ENCODE measurements around the gene PKD1L1.
"Not testable (repeated sequence)": the region's sequence is repeated elsewhere in the genome, so short reads cannot be mapped to it uniquely, and the experiment has no call there.

The PKD1L1 gene

DNA sequence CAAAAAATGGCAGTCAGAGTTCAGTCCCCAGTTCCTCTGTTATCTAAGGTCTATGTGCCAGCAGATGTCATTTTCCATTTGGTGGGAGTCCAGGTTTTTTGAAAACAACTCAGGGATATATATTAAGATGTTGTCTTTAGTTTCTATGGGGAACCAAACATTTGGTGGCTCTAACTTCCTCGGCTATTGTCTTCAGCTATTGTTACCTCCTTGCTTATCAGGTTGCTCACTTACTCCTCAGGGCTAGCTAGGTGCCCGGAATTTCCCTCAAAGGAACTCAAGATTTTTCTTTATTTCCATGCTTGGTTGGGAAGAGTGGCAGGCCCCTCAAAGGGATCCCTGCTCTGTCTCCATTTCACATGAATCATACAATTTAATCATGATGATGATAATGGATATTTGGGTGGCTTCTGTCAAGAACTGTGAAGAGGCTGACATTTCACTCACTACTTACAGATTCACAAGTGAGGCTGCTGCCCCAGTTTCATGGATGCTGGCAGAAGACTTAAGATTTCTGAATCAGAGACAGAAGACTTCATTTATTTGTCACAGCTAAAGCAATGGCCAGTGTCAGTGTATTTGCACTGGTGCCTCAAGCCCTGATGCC is 182.8 kb downstream of the PKD1L1 start:
- no peak for DNase-seq (ENCODE audit: low read depth in 2 of 2)

GRCh38 chr7:47764746-47765145 is 183.5 kb downstream of the PKD1L1 start:
- DNase-seq (ENCODE audit: low read depth in 2 of 2), result no peak

DNA sequence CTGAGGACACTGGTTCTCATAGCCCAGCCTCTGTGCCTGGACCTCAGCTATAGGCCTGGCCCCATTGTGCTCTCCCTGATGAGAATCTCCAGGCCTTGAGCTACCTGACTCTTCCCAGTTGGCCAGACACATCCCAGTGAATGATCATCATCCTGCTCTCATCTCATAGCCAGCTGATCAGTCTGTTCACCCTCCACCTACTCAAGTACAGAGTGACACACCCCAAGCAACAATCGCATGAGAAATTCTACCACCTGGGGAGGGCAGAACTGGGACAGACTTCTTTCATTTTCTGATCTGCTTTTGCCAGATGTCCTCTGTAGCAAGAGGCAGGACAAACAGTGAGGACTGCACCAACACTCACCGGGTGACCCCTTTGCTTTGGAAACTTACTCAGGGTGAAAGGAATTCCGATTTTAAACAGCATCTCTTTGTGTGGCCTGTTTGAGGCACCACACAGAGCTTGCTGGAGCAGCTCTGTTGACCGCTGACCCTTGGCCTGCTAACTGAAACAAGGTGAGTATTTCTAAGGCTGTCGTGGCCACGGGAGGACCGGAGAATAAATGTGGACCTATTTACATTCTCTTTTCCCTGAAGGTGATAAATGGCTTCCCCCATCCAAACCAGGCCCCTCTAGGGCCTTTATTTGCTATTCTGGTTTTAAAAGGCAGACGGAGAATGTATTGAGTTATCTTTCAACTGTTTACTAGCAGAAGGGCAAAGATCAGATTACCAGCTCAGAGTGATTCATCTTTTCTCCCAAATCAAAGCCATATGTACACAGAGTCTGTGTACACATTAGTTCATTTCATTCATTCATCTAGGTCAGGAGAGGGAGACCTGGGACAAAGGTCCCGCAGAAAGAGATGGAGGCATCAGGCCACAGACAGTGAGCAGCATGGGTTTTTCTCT is 184.9 kb downstream of the PKD1L1 start:
- no peak for DNase-seq (ENCODE audit: low read depth in 2 of 2)

DNA sequence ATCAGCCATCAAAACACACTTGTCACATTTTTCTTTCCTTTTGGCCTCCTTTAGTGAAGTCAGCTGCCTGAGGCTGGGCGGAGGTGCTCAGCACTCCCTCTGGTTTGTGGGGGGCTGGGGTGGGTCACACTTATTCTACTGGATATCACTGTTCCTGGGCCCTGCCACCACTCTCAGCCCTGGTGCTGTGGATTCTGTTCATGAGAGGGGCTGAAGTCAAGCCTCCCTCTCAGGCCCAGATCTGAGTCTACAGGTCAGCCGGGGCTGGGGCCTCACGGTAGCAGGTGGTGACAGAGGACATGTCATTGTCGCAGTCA is 185.6 kb downstream of the PKD1L1 start:
- no peak for DNase-seq (ENCODE audit: low read depth in 2 of 2)

- no peak for DNase-seq (ENCODE audit: low read depth in 2 of 2)
Observed at GRCh38 chr7:47762207-47762606, 186.1 kb downstream of the PKD1L1 start.

- no peak for DNase-seq (ENCODE audit: low read depth in 2 of 2)
Observed at GRCh38 chr7:47759056-47759706, 189.1 kb downstream of the PKD1L1 start.

- no peak for DNase-seq (ENCODE audit: low read depth in 2 of 2)
Observed at GRCh38 chr7:47758546-47758945, 189.7 kb downstream of the PKD1L1 start.

DNA sequence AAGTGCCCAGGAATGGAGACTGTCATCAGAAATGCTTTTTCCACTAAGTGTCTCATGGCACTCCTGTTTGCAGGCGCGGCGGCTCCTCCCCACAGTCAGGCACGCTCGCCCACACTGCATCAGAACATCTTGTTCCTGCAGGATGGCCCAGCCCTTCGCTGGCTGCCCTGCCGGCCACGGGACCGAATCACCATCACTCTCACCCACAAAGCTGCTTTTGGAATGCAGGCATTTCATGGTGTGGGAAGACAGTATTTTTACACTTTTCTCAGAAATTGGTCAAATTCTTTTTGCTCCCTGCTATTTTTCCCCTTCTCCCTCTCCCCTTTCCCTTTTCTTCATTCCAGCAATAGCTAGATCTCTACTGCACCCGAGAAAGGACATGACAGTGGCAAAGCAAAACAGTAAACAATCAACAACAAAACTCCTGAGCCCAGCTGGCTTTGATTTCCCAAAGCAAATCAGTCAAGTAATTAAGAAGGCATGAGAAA is 190.3 kb downstream of the PKD1L1 start:
- DNase-seq (ENCODE audit: low read depth in 2 of 2), result no peak

DNA sequence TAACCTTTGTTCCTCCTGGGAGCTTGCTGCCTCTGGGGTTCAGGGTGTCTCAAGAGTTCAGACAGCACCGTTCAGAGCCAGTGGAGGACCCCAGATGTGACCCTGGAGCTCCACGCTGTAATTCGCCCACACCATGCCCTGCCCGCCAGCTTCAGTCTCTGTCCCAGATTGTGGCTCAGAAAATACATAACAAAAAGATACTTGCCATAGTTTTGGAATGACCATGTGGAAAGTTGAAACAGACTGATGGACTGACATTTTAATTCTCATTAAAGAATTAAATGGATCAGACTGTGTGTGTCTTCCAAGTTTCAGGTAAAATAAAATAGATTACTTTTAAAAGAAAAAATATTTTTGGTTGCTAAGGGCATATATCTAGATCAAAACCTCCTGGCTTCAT is 191.6 kb downstream of the PKD1L1 start:
- DNase-seq (ENCODE audit: low read depth in 2 of 2), result no peak

GRCh38 chr7:47755248-47755647 is 193.0 kb downstream of the PKD1L1 start:
- no peak for DNase-seq (ENCODE audit: low read depth in 2 of 2)

DNA sequence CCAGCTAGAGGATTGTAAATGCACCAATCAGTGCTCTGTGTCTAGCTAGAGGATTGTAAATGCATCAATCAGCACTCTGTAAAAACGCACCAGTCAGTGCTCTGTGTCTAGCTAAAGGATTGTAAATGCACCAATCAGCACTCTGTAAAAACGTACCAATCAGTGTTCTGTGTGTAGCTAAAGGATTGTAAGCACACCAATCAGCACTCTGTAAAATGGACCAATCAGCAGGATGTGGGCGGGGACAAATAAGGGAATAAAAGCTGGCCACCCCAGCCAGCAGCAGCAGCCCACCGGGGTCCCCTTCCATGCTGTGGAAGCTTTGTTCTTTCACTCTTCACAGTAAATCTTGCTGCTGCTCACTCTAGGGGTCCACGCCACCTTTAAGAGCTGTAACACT is 196.5 kb downstream of the PKD1L1 start:
- DNase-seq (ENCODE audit: low read depth in 2 of 2), result not testable (repeated sequence)

- no peak for DNase-seq (ENCODE audit: low read depth in 2 of 2)
Observed at GRCh38 chr7:47751043-47751442, 197.2 kb downstream of the PKD1L1 start.

DNA sequence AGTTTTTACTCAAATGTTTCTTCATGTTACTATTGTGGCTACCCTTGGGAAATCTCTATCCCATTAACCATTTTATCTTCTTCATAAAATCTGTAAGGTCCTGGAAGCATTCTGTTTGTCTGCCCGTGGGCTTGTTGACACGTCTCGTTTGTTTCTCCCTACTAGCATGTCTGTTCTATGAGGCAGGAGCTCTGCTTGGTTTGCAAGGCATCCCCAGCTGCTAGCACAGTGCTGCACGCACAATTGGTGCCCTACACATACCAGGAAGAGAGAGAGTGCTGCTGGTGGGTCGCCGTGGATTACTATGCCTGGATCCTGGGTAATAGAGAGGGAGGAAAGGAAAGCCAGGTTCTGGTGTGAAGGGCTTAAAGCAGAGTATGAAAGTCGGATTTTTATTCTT is 200.2 kb downstream of the PKD1L1 start:
- DNase-seq (ENCODE audit: low read depth in 2 of 2), result no peak

DNA sequence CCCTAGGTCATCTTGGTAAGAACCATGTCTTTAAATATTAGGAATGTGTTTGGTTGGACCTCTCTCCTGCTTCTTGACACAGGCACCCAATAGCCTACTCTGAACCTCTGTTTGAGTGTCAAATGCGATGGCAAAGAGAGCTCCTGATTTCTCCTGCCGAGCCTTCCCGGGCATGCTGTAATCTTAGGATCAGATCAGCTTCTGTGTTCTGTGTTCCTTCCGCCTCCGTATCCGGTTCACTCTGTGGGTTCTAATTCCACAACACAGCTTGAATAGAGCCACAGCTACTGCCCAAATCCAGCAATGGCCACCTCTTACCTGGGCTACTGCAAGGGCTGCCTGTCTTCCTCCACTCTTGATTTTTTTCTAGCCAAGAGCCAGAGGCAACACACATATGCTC is 201.1 kb downstream of the PKD1L1 start:
- DNase-seq (ENCODE audit: low read depth in 2 of 2), result no peak

DNA sequence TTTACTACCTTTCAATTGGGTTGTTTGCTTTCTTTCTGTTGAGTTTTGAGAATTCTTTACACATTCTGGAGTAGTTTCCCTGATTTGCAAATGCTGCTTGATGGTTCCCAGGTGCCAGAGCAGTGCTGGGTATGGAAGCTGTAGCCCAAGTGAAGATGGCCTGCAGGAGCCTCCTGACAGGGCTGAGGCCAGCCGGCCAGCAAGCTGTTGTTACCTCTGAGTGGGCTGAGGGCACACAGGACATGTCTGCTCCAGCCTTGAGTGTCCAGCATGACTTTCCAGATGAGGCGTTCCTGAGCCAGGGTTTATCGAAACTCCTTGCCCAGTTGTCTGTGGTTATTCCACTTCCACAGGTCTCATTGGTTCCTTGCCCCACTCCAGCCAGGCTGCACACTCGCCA is 201.8 kb downstream of the PKD1L1 start:
- DNase-seq (ENCODE audit: low read depth in 2 of 2), result no peak

GRCh38 chr7:47744883-47745282 is 203.4 kb downstream of the PKD1L1 start:
- DNase-seq (ENCODE audit: low read depth in 2 of 2), result no peak

- DNase-seq (ENCODE audit: low read depth in 2 of 2), result no peak
Observed at GRCh38 chr7:47743965-47744591, 204.2 kb downstream of the PKD1L1 start.

- no peak for DNase-seq (ENCODE audit: low read depth in 2 of 2)
Observed at GRCh38 chr7:47741984-47742383, 206.3 kb downstream of the PKD1L1 start.

GRCh38 chr7:47739891-47740290 is 208.4 kb downstream of the PKD1L1 start:
- no peak for DNase-seq (ENCODE audit: low read depth in 2 of 2)

- no peak for DNase-seq (ENCODE audit: low read depth in 2 of 2)
Observed at GRCh38 chr7:47739301-47739875, 208.9 kb downstream of the PKD1L1 start.

- no peak for DNase-seq (ENCODE audit: low read depth in 2 of 2)
Observed at GRCh38 chr7:47738563-47739166, 209.6 kb downstream of the PKD1L1 start.

- no peak for DNase-seq (ENCODE audit: low read depth in 2 of 2)
Observed at GRCh38 chr7:47737601-47738000, 210.7 kb downstream of the PKD1L1 start.

Data from stimulated activated CD8-positive, alpha-beta memory T cell treated with anti-CD3 and anti-CD28 coated beads, Interleukin-2, amount 100 ng/mL, for 1 hour (primary cell).